Activated CD4-positive, alpha-beta T cell treated with anti-CD3 and anti-CD28 coated beads, Interleukin-2, amount 50 U/mL, for 4 hours (primary cell): ENCODE data around the gene CD3E.

Experiments used
- DNase-seq, 2 experiments: peaks; one replicate each; pipeline ENCODE4 v3.0.0-alpha.2; 2020

Gene CD3E

DNA sequence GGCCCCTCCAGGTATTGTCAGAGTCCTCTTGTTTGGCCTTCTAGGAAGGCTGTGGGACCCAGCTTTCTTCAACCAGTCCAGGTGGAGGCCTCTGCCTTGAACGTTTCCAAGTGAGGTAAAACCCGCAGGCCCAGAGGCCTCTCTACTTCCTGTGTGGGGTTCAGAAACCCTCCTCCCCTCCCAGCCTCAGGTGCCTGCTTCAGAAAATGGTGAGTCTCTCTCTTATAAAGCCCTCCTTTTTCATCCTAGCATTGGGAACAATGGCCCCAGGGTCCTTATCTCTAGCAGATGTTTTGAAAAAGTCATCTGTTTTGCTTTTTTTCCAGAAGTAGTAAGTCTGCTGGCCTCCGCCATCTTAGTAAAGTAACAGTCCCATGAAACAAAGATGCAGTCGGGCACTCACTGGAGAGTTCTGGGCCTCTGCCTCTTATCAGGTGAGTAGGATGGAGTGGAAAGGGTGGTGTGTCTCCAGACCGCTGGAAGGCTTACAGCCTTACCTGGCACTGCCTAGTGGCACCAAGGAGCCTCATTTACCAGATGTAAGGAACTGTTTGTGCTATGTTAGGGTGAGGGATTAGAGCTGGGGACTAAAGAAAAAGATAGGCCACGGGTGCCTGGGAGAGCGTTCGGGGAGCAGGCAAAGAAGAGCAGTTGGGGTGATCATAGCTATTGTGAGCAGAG lies at the start of gene CD3E:
CD3E (plus strand) TSS at position 163 of the 681 bp plus-strand sequence; CDS start at position 386, 223 bp downstream.
- DNase-seq: peak; percentile 43 to 54

DNA sequence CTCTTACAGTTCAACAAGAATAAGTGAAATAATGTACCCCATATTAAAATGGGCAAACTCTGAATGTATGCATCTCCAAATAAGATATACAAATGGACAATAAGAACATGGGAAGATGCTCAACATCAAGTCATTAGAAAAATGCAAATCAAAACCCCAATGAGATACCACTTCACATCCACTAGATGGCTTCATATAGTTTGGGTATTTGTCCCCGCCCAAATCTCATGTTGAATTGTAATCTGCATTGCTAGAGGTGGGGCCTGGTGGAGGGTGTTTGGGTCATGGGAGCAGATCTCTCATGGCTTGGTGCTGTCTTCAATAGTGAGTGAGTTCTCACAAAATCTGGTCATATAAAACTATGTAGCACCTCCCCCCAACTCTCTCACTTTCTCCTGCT lies 46.1 kb upstream of the CD3E start:
- no peak for DNase-seq

DNA sequence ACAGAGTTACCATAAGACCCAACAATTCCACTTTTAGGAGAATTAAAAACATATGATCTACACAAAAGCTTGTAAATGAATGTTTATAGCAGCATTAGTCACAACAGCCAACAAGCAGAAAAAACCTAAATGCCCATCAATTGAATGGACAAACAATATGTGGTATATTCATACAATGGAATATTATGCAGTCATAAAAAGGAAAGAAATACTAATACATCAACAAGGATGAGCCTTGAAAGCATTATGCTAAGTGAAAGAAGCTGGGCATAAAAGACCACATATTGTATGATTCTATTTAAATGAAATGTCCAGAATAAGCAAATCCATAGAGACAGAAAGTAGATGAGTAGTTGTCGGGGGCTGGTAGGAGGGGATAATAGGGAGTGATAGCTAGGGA lies 45.4 kb upstream of the CD3E start:
- DNase-seq: no peak

DNA sequence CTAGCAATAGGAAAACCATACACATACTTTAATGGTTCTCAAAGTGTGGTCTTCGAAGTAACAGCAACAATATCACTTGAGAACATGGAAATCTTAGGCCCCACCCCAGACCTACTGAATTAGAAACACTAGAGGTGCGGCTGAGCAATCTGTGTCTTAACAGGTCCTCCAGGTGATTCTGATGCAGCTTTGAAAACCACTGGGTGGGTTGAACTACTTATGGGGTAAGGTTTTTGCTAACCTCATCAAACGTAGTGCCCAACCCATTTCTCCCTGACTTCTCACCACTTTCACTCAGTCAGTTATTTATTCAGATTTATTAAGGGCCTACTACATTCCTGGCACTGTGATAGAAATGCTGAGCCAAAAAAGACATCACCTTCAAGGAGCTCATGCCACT lies 44.2 kb upstream of the CD3E start:
- no peak for DNase-seq

DNA sequence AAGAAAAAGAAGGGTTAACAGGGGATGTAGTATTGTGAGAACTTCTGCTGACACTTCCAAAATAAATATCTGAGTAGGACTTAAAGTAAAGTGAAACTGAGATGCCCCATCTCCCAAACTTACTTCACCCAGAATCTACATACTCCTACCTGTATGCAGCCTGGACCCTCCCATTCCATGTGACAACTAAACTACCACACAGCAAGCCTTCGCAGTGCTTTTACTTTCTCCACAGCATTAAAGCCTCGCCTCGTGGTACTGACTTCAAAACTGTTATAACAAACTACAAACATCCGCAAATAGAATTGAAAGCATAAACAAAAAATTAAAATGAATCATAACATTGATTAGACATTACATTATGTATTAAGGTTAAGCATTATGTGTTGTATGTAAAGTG lies 41.4 kb upstream of the CD3E start:
- no peak for DNase-seq

DNA sequence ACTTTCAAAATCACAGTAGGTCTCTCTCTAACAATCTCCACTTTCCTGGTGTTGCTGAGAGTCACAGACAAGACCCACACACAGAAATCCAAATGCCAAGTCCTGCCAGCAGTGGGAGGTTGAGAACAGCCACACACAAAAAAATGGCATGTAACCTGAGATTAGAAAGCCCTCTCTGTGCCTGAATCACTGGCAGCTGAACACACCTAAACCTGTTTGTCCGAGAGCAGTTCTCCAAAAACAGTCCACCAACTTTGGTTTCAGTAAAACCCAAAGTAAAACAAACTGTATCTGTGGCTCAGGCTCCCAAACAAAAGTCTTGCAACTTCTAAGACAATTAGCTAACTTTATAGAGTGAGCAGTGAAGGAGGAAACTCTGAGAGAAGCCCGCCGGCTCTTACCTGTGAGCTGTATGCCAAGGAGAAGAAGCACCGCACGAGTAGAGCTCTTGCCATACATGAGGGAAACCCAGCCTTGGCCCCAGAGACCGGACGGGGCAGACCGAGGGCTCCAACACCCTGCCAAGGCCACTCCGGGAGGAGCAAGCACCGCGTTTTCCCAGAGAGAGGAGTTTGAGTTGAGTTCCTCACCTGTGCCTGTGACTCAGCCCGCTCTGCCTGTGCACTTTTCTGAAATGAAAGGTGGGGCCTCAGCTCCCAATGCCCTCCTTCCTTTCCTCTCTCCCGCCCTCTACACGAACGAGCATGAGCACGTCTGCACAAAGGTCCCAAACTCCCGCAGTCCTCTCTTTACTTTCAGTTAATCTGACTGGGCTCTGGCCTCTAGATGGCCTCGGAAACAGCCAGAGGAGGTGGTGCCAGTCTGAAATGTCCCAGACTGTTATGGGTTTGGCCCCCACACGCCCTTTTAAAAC lies 40.6 kb upstream of the CD3E start, which contains the start of gene MPZL2:
MPZL2 (minus strand) TSS at position 603 of the 874 bp plus-strand sequence; CDS start at position 459, 144 bp downstream.
- DNase-seq: peak in 1 of 2 experiments; percentile 21

DNA sequence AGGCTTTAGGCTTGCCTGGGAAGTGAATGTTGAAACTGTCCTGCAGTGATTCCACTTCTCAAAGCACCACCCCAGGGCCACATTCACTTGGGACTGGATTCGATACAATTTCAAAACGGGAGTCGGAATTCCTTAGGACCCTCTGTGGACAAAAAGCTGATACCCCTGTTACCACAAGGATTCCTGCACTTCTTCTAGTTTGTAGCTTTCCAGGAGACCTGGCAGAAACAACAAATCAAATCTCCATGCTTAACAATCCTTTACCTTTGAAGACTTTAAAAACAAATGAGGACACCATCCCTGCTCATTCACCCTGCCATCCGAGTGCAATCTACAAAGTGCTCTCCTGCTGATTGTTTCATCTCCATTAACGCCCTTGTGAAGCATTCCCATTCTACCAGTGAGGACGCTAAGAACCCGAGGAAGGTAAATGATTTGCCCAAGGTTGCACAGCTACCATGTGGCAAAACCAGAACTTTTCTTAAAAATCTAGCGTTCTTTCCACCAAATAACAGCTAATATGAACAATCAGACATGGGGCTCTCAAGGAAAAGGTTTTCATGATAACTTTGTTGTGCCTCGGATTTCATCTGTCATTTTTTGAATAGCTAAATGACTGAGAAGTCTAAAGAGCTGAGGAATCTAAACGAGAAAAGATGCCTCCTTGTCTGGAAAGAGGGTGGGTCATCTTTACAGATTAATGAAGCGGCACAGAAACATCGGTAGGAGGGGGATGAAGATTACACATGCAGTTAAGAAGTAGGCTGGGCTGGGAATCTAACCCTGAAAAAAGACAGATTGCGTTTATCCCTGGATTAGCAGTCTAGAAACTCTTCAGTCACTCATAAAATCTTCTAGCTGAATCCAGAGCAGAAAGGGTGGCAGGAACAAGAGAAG lies 39.7 kb upstream of the CD3E start:
- DNase-seq: no peak

DNA sequence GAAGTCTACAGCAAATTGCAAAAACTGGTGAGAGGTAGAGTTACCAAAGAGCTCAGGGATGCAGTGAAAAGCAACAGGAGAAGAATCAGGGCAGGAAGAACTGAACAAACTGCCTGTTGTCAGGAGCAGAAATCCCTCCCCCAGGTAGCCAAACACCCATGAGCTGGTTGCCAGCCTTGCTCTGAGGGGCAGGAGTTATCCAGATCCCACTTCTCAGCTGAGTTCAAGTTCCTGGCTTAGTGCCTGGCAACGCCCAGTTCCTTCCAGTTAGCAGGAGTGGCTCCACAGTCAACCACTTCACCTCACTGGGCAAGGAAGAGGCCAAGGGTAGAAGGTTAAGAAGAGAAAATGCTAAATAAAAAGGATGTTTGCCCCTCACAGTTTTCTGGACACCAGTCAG lies 38.6 kb upstream of the CD3E start:
- no peak for DNase-seq

DNA sequence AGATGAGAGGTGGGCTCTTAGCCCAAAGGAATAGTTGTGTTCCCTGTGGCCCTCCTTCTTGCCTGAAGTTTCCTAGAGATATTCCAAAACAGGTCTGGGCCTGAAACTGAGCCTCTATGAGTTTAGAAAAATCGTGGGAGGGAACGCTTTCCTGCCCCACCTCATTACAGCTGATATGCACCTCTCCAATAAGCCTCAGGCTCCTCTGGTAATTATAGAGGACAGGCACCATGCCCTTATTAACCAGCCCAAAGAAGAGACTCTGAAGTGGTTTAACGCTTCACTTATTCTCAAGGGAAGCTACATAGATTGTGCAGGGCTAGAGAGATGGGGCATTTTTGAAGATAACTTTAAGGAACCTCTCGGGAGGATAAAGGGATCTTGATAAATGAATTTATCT lies 37.0 kb upstream of the CD3E start:
- no peak for DNase-seq

DNA sequence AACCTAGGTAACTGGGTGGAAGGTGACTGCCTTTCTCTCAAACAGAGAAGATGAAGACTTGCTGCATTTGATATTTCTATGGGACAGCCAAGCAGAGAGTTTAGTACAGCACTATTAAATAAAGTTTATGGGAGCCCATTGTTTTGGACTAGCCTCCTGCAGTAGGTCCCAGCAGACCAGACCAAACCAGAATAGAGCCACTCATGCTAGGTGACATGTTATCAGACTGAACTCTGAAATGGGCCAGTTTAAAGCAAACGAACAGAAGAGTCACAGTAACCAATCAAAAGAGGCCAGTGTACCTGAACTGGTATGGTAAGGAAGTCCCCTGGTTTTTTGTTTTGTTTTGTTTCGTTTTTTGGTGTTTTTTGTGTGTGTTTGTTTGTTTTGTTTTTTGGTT lies 32.5 kb upstream of the CD3E start:
- DNase-seq: no peak

DNA sequence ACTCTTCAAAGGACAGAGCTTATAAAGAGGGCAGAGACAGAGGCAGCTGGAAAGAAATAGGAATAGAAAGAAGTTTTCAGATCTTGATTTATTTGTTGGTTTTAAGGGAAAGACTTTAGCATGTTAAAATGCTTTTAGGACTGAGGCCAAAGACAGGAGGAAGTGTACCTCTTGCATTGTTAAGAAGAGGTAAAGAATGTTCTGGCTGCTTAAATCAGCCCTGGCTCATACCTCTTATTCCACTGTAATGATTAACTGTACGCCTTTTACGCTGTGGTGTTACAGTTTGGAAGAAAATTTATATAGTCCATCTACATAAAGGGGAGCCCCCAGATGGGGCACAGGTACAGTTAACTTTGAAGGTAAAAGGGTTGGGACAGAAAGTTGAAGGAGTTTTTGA lies 30.3 kb upstream of the CD3E start:
- DNase-seq: no peak

DNA sequence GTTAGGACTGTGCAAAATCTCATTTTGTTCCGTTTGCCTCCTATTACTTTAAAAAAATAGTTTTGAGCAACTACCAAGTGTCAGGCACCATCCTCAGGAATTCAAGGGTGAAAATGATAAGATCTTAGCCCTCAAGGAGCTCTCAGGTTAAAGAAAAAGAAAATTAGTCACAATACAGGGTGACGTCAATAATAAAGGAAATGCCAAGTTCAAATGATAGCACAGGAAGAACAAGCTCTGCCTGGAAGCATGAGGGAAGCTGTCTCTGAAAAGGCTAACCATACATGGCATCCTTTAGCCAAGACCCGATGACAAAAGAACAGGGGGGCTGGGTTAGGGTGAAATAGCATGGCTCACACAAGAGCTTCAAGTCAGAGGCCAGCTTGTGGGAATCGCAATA lies 29.4 kb upstream of the CD3E start:
- no peak for DNase-seq

DNA sequence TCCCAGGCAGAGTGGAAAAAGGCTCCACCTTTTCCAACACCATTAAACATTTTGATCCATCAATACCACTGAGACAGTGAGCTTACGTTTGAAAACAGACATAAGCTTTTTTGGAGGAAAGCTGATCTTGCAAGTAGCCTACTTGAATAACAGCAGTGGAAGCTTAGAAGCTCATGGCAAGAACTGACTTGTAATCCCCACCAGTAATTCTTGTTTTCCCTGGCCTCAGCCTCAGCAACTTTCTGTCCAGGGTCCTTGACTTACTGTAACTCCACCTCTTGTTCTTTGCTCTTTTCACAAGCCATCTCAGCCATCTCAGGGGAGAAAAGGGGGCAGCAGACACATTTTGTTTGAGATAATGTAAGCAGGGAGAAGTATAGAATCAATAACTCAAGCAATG lies 28.1 kb upstream of the CD3E start:
- DNase-seq: no peak

DNA sequence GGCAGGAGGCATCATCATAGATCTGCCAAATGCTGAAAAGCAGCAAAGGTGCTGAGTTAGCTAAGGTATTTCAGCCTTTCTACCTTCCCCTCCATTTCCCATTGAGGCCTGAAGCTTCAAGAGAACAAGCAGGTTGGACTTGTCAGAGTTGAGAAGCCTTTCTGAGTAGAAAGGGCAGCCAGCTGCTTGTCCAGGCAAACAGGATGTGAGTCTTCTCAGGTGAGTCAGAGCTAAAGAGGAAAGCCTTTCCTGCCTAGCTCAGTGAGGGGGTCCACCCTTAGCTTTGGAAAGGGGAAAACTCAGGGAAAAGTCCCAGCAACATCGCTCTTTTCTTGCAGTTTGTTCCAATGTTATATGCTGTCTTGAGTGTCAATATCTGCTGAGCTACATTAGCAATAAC lies 27.2 kb upstream of the CD3E start:
- no peak for DNase-seq

DNA sequence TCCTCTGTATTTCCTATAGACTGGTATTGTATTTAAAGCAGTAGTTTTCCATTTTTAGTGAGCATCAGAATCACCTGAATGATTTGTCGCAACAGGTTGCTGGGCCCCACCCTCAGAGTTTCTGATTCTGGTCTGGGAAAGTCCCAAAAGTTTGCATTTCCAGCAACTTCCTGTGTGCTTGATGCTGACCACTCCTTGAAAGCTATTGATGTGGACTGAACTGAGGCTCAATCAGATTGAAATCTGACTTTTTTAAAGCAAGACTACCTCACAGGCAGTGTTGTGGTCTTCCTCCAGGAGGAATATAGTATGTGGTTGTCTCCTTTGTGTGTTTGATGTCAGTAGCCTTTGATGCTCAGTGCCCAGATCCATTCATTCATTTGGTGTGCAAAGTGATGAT lies 23.2 kb upstream of the CD3E start:
- no peak for DNase-seq

DNA sequence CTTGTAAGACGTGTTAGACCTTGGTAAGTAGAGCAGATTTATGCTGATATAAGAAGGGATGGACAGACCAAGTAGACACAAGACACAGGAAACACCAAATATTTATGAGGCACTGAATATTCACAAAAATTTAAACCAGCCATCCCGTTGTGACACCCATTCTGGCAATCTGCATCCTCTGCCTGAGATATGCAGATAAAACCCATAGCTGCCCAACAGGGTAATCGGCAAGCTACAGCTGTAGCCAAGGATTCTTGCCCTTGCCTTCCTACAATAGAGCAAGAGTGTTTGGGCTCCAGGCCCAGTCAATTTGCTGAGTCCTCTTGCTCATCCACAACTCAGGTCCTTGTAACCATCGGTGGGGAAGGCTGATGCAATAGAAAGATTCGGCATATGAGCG lies 21.9 kb upstream of the CD3E start:
- no peak for DNase-seq

DNA sequence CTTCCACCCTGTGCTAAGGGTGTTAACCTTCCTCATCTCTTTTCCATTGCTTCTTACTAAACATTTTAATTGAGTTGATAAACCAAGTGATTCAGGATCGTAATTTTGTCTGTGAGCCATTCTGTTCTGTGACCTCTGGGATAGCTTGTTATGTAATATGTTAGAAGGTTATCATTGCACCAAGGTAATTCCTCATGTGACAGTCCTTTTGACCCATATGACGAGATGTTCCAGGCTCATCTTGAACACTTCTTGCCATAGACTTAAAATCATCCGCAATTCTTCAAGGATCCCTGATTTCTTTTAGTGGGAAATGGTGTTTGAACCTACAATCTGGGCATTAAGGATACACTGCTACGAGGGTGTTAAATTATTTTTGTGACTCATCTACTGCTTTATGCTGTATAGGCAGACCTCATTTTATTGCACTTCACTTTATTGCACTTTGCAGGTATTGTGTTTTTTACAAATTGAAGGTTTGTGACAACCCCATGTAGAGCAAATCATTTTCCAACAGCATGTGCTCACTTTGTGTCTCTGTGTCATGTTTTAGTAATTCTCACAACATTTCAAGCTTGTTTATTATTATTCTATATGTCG lies 21.4 kb upstream of the CD3E start:
- DNase-seq: no peak

DNA sequence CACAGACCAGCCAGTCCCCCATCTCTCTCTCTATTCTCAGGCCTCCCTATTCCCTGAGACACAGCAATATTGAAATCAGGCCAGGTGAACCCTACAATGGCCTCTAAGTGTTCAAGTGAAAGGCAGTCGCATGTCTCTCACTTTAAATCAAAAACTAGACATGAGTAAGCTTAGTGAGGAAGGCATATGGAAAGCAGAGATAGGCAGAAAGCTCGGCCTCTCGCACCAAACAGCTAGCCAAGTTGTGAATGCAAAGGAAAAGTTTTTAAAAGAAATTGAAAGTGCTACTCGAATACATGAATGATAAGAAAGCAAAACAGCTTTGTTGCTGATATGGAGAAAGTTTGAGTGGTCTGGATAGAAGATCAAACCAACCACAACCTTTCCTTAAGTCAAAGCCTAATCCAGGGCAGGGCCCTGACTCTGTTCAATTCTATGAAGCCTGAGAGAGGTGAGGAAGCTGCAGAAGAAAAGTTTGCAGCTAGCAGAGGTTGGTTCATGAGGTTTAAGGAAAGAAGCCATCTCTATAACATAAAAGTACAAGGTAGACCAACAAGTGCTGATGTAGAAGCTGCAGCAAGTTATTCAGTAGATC lies 20.7 kb upstream of the CD3E start:
- DNase-seq: no peak

DNA sequence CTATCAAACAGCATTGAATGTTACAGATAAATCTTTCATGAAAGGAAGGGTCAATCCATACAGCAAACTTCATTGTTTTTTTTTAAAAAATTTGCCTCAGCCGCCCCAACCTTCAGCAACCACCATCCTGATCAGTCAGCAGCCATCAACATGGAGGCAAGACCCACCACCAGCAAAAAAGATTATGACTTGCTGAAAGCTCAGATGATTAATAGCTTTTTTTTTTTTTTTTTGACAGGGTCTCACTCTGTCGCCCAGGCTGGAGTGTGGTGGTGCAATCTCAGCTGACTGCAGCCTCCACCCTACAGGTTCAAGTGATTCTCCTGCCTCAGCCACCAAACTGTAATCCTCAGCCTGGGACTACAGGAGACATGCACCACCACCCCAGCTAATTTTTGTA lies 18.0 kb upstream of the CD3E start:
- DNase-seq: no peak

DNA sequence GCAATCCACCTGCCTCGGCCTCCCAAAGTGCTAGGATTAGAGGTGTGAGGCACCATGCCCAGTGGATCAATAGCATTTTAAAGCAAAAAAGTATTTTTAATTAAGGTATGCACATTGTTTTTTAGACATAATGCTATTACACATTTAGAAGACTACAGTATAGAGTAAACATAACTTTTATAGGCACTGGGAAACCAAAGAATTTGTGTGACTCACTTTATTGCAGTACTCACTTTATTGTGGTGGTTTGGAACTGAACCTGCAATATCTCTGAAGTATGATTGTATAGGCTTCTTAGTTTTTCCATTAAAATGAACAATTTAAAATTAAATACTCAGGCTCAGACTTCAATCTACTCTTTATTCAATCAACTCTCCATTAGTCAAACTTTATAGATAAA lies 17.5 kb upstream of the CD3E start:
- no peak for DNase-seq

DNA sequence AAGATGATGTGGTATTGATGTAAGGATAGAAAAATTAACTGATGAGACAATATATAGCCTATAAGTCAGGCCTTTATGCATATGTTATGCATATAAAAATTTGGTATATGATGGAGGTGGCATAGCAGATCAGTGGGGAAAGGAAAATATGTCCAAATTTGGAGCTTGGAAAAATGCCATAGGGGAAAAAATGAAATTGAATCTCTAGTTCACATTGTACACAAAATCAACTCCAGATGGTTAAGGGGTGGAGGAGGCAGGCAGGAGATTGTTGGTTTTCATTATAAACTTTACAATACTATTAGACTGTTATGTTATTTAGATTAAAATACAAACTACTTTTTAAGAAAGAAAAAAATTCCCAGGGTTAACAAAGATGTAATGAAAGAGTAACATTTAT lies 15.1 kb upstream of the CD3E start:
- DNase-seq: no peak

DNA sequence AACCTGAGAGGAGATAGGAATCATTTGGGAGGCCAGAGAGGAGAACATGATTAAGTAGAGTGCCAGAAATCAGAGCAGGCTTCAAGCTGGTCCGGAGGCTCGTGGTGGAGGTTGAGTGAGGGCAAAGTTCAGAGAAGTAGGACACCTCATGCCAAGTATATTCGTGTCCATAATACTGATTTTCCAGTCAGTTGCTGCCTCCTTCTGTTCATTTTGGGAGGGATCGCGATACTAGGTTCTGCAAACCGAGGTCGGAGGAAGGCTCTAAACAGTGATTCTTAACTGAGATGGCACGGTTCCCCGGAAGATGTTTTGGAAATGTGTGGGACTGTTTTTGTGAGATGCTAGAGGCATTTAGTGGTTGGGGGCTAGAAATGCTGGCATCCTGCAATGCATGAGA lies 13.6 kb upstream of the CD3E start:
- peak in 1 of 2 experiments; percentile 36 for DNase-seq
